ENCODE measurements around the gene C14orf119. TPM values are rescaled to one million over a fixed set of nuclear protein-coding genes. Genes with fewer than 3 reads are reported as not detected.

C14orf119 gene
- total RNA-seq, 1 experiment from 2014 or later, result 65.1 TPM

DNA sequence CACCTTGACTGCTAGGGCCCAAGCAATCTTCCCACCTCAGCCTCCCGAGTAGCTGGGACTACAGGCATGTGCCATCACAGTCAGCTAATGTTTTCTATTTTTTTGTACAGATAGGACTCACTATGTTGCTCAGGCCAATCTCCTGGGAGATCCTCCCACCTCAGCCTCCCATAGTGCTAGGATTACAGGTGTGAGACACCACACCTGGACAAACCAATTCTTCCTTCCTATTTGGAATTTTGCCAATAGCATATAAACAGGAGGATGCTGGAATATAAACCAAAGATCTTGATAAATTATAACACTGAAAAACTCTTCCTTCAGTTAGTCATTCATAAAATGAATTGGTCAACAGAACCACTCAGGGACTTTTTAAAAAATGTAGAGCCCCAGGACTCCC is 8.7 kb upstream of the C14orf119 start:
- Histone ChIP-seq H3K79me2 (ENCODE audit: insufficient read depth, low read length) (no peaks in the 10 kb centered on the region), H3K23ac (ENCODE audit: insufficient read length, low read depth, low read length) (no peak overlapping the region), H4K91ac (ENCODE audit: insufficient read length, low read depth, low read length) (no peak overlapping the region), H3K4me1 (ENCODE audit: insufficient read depth, low read length) (no peaks in the 10 kb centered on the region), H2BK20ac (ENCODE audit: low read depth, low read length, poor library complexity, severe bottlenecking) (no peak overlapping the region), H2BK120ac (ENCODE audit: low read depth, low read length, poor library complexity, severe bottlenecking) (no peak overlapping the region), H3K79me1 (ENCODE audit: insufficient read depth, low read depth, low read length, poor library complexity, severe bottlenecking) (no peaks in the 10 kb centered on the region), H4K8ac (replicated peaks; ENCODE audit: insufficient read length, low read depth, low read length) (no peak overlapping the region), H2AK5ac (ENCODE audit: insufficient read length, low read length) (no peak overlapping the region), H2BK12ac (ENCODE audit: insufficient read length, low read depth, low read length) (no peak overlapping the region), H3K9ac (ENCODE audit: extremely low read depth, insufficient read length, low read length) (no peak overlapping the region), H3K27me3 (ENCODE audit: insufficient read depth, low read length) (no peaks in the 10 kb centered on the region), H3K9me3 (ENCODE audit: control insufficient read depth, low read depth, low read length) (no peaks in the 10 kb centered on the region), H3K18ac (ENCODE audit: insufficient read length, low read depth, low read length) (no peak overlapping the region), H2BK15ac (ENCODE audit: low read depth, low read length) (no peak overlapping the region), H2BK5ac (ENCODE audit: insufficient read length, low read length) (no peak overlapping the region), H3K14ac (ENCODE audit: insufficient read depth, low read length) (no peak overlapping the region), H4K5ac (ENCODE audit: insufficient read length, low read depth, low read length) (no peak overlapping the region), H3K56ac (ENCODE audit: insufficient read length, low read depth, low read length) (no peak overlapping the region), H3K23me2 (ENCODE audit: insufficient read length, low read depth, low read length, poor library complexity, severe bottlenecking) (no peaks in the 10 kb centered on the region), H3K27ac (ENCODE audit: insufficient read length, low read depth, low read length) (no peak overlapping the region), H3K4me2 (ENCODE audit: insufficient read depth, insufficient read length, low read length) (no peak overlapping the region), H3T11ph (ENCODE audit: low read length) (no peak overlapping the region), H4K20me1 (ENCODE audit: control insufficient read depth, insufficient read depth, insufficient read length) (no peaks in the 10 kb centered on the region), H2AFZ (ENCODE audit: low read length) (no peak overlapping the region), H3K4ac (ENCODE audit: low read depth, low read length) (no peak overlapping the region)
- no CpG with 5 or more reads among the region's 1 CpG for WGBS (ENCODE audit: extremely low coverage, insufficient read length, low lambda C conversion rate)
- H3K4me3 Mint-ChIP-seq, result no peak overlapping the region
- H3K36me3 Mint-ChIP-seq (ENCODE audit: insufficient read depth in 1 of 3, low read depth in 3 of 3), result peaks cover 42 to 90% (median 84%) of the 10 kb centered on the region in 3 experiments; a peak in 6 of 7 replicates
- no peaks in the 10 kb centered on the region for H3K27me3 Mint-ChIP-seq (ENCODE audit: low read depth)
- TF ChIP-seq, protein P1, sequence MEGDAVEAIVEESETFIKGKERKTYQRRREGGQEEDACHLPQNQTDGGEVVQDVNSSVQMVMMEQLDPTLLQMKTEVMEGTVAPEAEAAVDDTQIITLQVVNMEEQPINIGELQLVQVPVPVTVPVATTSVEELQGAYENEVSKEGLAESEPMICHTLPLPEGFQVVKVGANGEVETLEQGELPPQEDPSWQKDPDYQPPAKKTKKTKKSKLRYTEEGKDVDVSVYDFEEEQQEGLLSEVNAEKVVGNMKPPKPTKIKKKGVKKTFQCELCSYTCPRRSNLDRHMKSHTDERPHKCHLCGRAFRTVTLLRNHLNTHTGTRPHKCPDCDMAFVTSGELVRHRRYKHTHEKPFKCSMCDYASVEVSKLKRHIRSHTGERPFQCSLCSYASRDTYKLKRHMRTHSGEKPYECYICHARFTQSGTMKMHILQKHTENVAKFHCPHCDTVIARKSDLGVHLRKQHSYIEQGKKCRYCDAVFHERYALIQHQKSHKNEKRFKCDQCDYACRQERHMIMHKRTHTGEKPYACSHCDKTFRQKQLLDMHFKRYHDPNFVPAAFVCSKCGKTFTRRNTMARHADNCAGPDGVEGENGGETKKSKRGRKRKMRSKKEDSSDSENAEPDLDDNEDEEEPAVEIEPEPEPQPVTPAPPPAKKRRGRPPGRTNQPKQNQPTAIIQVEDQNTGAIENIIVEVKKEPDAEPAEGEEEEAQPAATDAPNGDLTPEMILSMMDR (conservative IDR thresholded peaks at IDR 0.05), result no peak
- no peak overlapping the region for H3K27ac Mint-ChIP-seq
- no peak for DNase-seq
- H3K4me1 Mint-ChIP-seq, result no peaks in the 10 kb centered on the region
- H3K9me3 Mint-ChIP-seq, result no peaks in the 10 kb centered on the region

Data from H9 (cell line).